Testis (tissue), 3 donors: ENCODE measurements around the gene LZTS2. TPM values are rescaled to one million over a fixed set of nuclear protein-coding genes. Genes with fewer than 3 reads are reported as not detected.
A peak's percentile ranks its signal among the peaks of the same experiment; 100 is the strongest.

Source experiments
- DNase-seq: peaks from one replicate; pipeline ENCODE4 v3.0.0-alpha.2; 2019
- H3K27ac ChIP-seq, 2 donors: fragments of 200-600 bp; sonication (generic); one replicate each; pipeline ENCODE4 v1.5.1; 2019
- H3K27me3 ChIP-seq: fragments of 200-600 bp; sonication (generic); one replicate; pipeline ENCODE4 v1.5.1; 2019
- H3K36me3 ChIP-seq: fragments of 200-600 bp; sonication (generic); one replicate; pipeline ENCODE4 v1.5.1; 2017; ENCODE audit warnings: low read depth; ENCODE audit errors: missing control alignments
- H3K4me1 ChIP-seq: fragments of 200-600 bp; sonication (generic); one replicate; pipeline ENCODE4 v1.5.1; 2019
- H3K4me3 ChIP-seq, 2 donors: fragments of 200-600 bp; sonication (generic); one replicate each; pipeline ENCODE4 v1.5.1; 2017 to 2019
- H3K9me3 ChIP-seq: fragments of 200-600 bp; sonication (generic); one replicate; pipeline ENCODE4 v1.5.1; 2017
- CTCF ChIP-seq, 3 experiments: fragments of 450-650 bp in 2 of 3; fragments of 200-600 bp in 1 of 3; sonication (generic) in 1 of 3; IDR thresholded peaks; one replicate each; pipeline ENCODE4 v1.5.1; 2016 to 2019; ENCODE audit warnings: antibody characterized with exemption in 3 of 3, mild to moderate bottlenecking in 2 of 3, moderate library complexity in 1 of 3
- POLR2A ChIP-seq: fragments of 450-650 bp; IDR thresholded peaks from one replicate; pipeline ENCODE4 v1.6.1; 2017; ENCODE audit warnings: antibody characterized with exemption, mild to moderate bottlenecking, moderate library complexity
- WGBS, 2 donors: methylation state at CpG; one replicate each; pipeline ENCODE4 v1.1.5; 2018; 5-methylcytosine and 5-hydroxymethylcytosine counted together
- intact Hi-C: fragments of 100-400 bp; cut with DNase I; formaldehyde crosslinking; loops from one replicate; pipeline ENCODE4 v1.15.1; 2023; ENCODE audit warnings: low total_unique reads
- polyA plus RNA-seq: library from polyadenylated mRNA; stranded (reverse); fragments of 350-450 nt; fragmentation: Illumina TruSeq; extraction: RNeasy Lipid Tissue Mini Kit (QIAGEN cat#74804); gene quantifications from one replicate; pipeline ENCODE4 v1.2.3, GENCODE V29; 2014; ENCODE audit warnings: low read depth, low replicate concordance; ENCODE audit not compliant: insufficient read depth
- total RNA-seq, 2 donors: library from RNA; depleted of rRNA; stranded (reverse); fragments of >200 nt; gene quantifications; one replicate each; pipeline ENCODE4 v1.2.3, GENCODE V29; 2016

Gene LZTS2
- total and polyA plus RNA-seq, 3 donors from 2014 or later = 65.9 to 158 (median 133) TPM

GRCh38 chr10:100965820-100966219, 33.8 kb upstream of the LZTS2 start:
- H3K4me3 ChIP-seq = no peak overlapping the region
- DNase-seq = no peak
- intact Hi-C loops = no loop called here
- WGBS, 2 donors = 57 to 66% methylated on average over 5 of the region's 5 CpGs
- H3K4me1 ChIP-seq = peaks cover 21% of the 10 kb centered on the region
- H3K9me3 ChIP-seq = no peaks in the 10 kb centered on the region
- no peaks in the 10 kb centered on the region for H3K27me3 ChIP-seq
- no peaks in the 10 kb centered on the region for H3K36me3 ChIP-seq
- no peak overlapping the region for H3K27ac ChIP-seq
- TF ChIP-seq CTCF (IDR thresholded peaks at IDR 0.05) (no peak), POLR2A (no peak)

- TF ChIP-seq CTCF (IDR thresholded peaks at IDR 0.05) (no peak), POLR2A (no peak)
- Histone ChIP-seq H3K27me3 (no peaks in the 10 kb centered on the region), H3K27ac (no peak overlapping the region), H3K9me3 (no peaks in the 10 kb centered on the region), H3K36me3 (no peaks in the 10 kb centered on the region), H3K4me1 (peaks cover 21% of the 10 kb centered on the region), H3K4me3 (no peak overlapping the region)
- intact Hi-C loops = no loop called here
- no peak for DNase-seq
- WGBS, 2 donors = 75 to 87% methylated on average over 2 of the region's 2 CpGs
Measured at GRCh38 chr10:100966887-100967286, 32.7 kb upstream of the LZTS2 start.

GRCh38 chr10:100967332-100967731, 32.3 kb upstream of the LZTS2 start:
- Histone ChIP-seq H3K36me3 (no peaks in the 10 kb centered on the region), H3K9me3 (no peaks in the 10 kb centered on the region), H3K27me3 (no peaks in the 10 kb centered on the region), H3K4me3 (no peak overlapping the region), H3K27ac (no peak overlapping the region), H3K4me1 (peaks cover 21% of the 10 kb centered on the region)
- intact Hi-C loops = no loop called here
- DNase-seq = no peak
- TF ChIP-seq CTCF (IDR thresholded peaks at IDR 0.05) = no peak
- TF ChIP-seq POLR2A = no peak
- WGBS, 2 donors = 80 to 85% methylated on average over 2 of the region's 2 CpGs

GRCh38 chr10:100968062-100968736, 31.4 kb upstream of the LZTS2 start:
- Histone ChIP-seq H3K4me3 (no peak overlapping the region), H3K4me1 (peaks cover 21% of the 10 kb centered on the region), H3K27me3 (no peaks in the 10 kb centered on the region), H3K9me3 (no peaks in the 10 kb centered on the region), H3K36me3 (no peaks in the 10 kb centered on the region), H3K27ac (no peak overlapping the region)
- intact Hi-C loops = no loop called here
- no peak for DNase-seq
- WGBS, 2 donors = 81 to 92% methylated on average over 2 of the region's 2 CpGs
- no peak for TF ChIP-seq POLR2A
- no peak for TF ChIP-seq CTCF (IDR thresholded peaks at IDR 0.05)

GRCh38 chr10:100968863-100969186, 30.8 kb upstream of the LZTS2 start:
- 21 to 25% methylated on average over 7 to 9 of the region's 9 CpGs for WGBS, 2 donors
- Histone ChIP-seq H3K4me3 (peak overlapping the region; percentile 52 to 63), H3K4me1 (peaks cover 21% of the 10 kb centered on the region), H3K9me3 (no peaks in the 10 kb centered on the region), H3K27ac (no peak overlapping the region), H3K27me3 (no peaks in the 10 kb centered on the region), H3K36me3 (no peaks in the 10 kb centered on the region)
- TF ChIP-seq POLR2A (no peak), CTCF (IDR thresholded peaks at IDR 0.05) (no peak)
- intact Hi-C loops = no loop called here
- DNase-seq = no peak
